Mononuclear cell (primary cell): ENCODE measurements around the gene CFAP210. TPM values are rescaled to one million over a fixed set of nuclear protein-coding genes. Genes with fewer than 3 reads are reported as not detected.

Source experiments
- H3K27me3 ChIP-seq: 2 replicates; pipeline ENCODE4 v1.6.0; 2011; ENCODE audit warnings: low read length, control low read depth; ENCODE audit not compliant: insufficient read depth
- H3K4me1 ChIP-seq: 2 replicates; pipeline ENCODE4 v1.5.1; 2011; ENCODE audit warnings: mild to moderate bottlenecking, low read length, control low read depth; ENCODE audit not compliant: insufficient read depth
- H3K4me3 ChIP-seq: 2 replicates; pipeline ENCODE4 v1.5.1; 2011; ENCODE audit warnings: mild to moderate bottlenecking, low read length, moderate library complexity
- H3K9me3 ChIP-seq: 2 replicates; pipeline ENCODE4 v1.5.1; 2011; ENCODE audit warnings: low read depth, mild to moderate bottlenecking, control low read depth, low read length
- total RNA-seq: library from RNA; depleted of rRNA; stranded (reverse); fragments of >200 nt; gene quantifications from one replicate; pipeline ENCODE4 v1.2.3, GENCODE V29; 2012

Gene CFAP210
- 0.10 TPM for total RNA-seq

GRCh38 chr2:169694113-169694893 is at the start of gene CFAP210, which contains the start of gene PHOSPHO2:
TSS of gene CFAP210 (minus strand) at chr2:169694405. CDS start at chr2:169694327, 78 bp downstream.
TSS of gene PHOSPHO2 (plus strand) at chr2:169694469. CDS start at chr2:169700972, 6,503 bp downstream.
- Histone ChIP-seq H3K4me1 (peaks cover 14% of the 10 kb centered on the region), H3K4me3 (peak within 1 kb of the TSS; percentile 73), H3K9me3 (peaks cover 13% of the 10 kb centered on the region), H3K27me3 (peaks cover 14% of the 10 kb centered on the region)

- H3K4me1 ChIP-seq = no peaks in the 10 kb centered on the region
- no peak overlapping the region for H3K4me3 ChIP-seq
- no peaks in the 10 kb centered on the region for H3K9me3 ChIP-seq
- no peaks in the 10 kb centered on the region for H3K27me3 ChIP-seq
These were observed 49.3 kb upstream of the CFAP210 start for GRCh38 chr2:169743549-169743948.

- Histone ChIP-seq H3K4me1 (no peaks in the 10 kb centered on the region), H3K9me3 (no peaks in the 10 kb centered on the region), H3K27me3 (peaks cover 9% of the 10 kb centered on the region), H3K4me3 (no peak overlapping the region)
These were observed 45.1 kb upstream of the CFAP210 start for GRCh38 chr2:169739351-169739750.

- no peaks in the 10 kb centered on the region for H3K4me1 ChIP-seq
- H3K9me3 ChIP-seq = no peaks in the 10 kb centered on the region
- no peak overlapping the region for H3K4me3 ChIP-seq
- H3K27me3 ChIP-seq = peaks cover 9% of the 10 kb centered on the region
These were observed 44.5 kb upstream of the CFAP210 start for GRCh38 chr2:169738566-169739229.

GRCh38 chr2:169736902-169737301 is 42.7 kb upstream of the CFAP210 start:
- peaks cover 11% of the 10 kb centered on the region for H3K4me1 ChIP-seq
- H3K27me3 ChIP-seq = peaks cover 13% of the 10 kb centered on the region
- H3K9me3 ChIP-seq = no peaks in the 10 kb centered on the region
- no peak overlapping the region for H3K4me3 ChIP-seq

- no peak overlapping the region for H3K4me3 ChIP-seq
- peaks cover 13% of the 10 kb centered on the region for H3K27me3 ChIP-seq
- peaks cover 11% of the 10 kb centered on the region for H3K4me1 ChIP-seq
- no peaks in the 10 kb centered on the region for H3K9me3 ChIP-seq
These were observed 41.4 kb upstream of the CFAP210 start for GRCh38 chr2:169735623-169736022.

GRCh38 chr2:169734169-169734847 is 40.1 kb upstream of the CFAP210 start:
- Histone ChIP-seq H3K27me3 (peaks cover 13% of the 10 kb centered on the region), H3K4me3 (peak overlapping the region; percentile 39), H3K9me3 (no peaks in the 10 kb centered on the region), H3K4me1 (peaks cover 11% of the 10 kb centered on the region)

- H3K27me3 ChIP-seq = peaks cover 13% of the 10 kb centered on the region
- H3K9me3 ChIP-seq = no peaks in the 10 kb centered on the region
- peak overlapping the region; percentile 39 for H3K4me3 ChIP-seq
- peaks cover 11% of the 10 kb centered on the region for H3K4me1 ChIP-seq
These were observed 38.6 kb upstream of the CFAP210 start for GRCh38 chr2:169732583-169733358.

- Histone ChIP-seq H3K4me3 (no peak overlapping the region), H3K9me3 (no peaks in the 10 kb centered on the region), H3K4me1 (peaks cover 11% of the 10 kb centered on the region), H3K27me3 (peaks cover 13% of the 10 kb centered on the region)
These were observed 37.9 kb upstream of the CFAP210 start for GRCh38 chr2:169732075-169732474.

- Histone ChIP-seq H3K27me3 (peaks cover 4% of the 10 kb centered on the region), H3K9me3 (no peaks in the 10 kb centered on the region), H3K4me3 (no peak overlapping the region), H3K4me1 (peaks cover 11% of the 10 kb centered on the region)
These were observed 35.0 kb upstream of the CFAP210 start for GRCh38 chr2:169729274-169729605.

GRCh38 chr2:169727065-169727464 is 32.9 kb upstream of the CFAP210 start:
- Histone ChIP-seq H3K27me3 (no peaks in the 10 kb centered on the region), H3K4me3 (no peak overlapping the region), H3K4me1 (no peaks in the 10 kb centered on the region), H3K9me3 (no peaks in the 10 kb centered on the region)

- Histone ChIP-seq H3K9me3 (no peaks in the 10 kb centered on the region), H3K4me3 (no peak overlapping the region), H3K4me1 (no peaks in the 10 kb centered on the region), H3K27me3 (no peaks in the 10 kb centered on the region)
These were observed 26.8 kb upstream of the CFAP210 start for GRCh38 chr2:169721016-169721415.

- Histone ChIP-seq H3K27me3 (no peaks in the 10 kb centered on the region), H3K4me1 (no peaks in the 10 kb centered on the region), H3K4me3 (no peak overlapping the region), H3K9me3 (no peaks in the 10 kb centered on the region)
These were observed 24.8 kb upstream of the CFAP210 start for GRCh38 chr2:169718930-169719504.

- Histone ChIP-seq H3K9me3 (no peaks in the 10 kb centered on the region), H3K4me3 (no peak overlapping the region), H3K27me3 (no peaks in the 10 kb centered on the region), H3K4me1 (no peaks in the 10 kb centered on the region)
These were observed 23.5 kb upstream of the CFAP210 start for GRCh38 chr2:169717691-169718063.
